Central memory CD8-positive, alpha-beta T cell (primary cell): Measurements from ENCODE around the gene EBF3.

Experiments used
- ATAC-seq: fragments of 150-1000 bp; cut with Tn5 transposase; replicated peaks from 2 replicates; pipeline ENCODE4 v1.10.0; 2022; ENCODE audit warnings: mild to moderate bottlenecking, moderate FRiP score, moderate number of reproducible peaks; ENCODE audit not compliant: poor library complexity, severe bottlenecking; ENCODE audit errors: extremely low read depth
- DNase-seq, 2 donors: peaks; one replicate each; pipeline ENCODE4 v3.0.0; 2021; ENCODE audit warnings: low spot score in 2 of 2
- H3K27ac Mint-ChIP-seq: one replicate; pipeline ENCODE4 v1.8.0; 2022; ENCODE audit warnings: low read depth, mild to moderate bottlenecking, moderate library complexity, mixed read lengths
- H3K27me3 Mint-ChIP-seq: one replicate; pipeline ENCODE4 v1.8.0; 2022; ENCODE audit warnings: mixed read lengths
- H3K36me3 Mint-ChIP-seq: one replicate; pipeline ENCODE4 v1.8.0; 2022; ENCODE audit warnings: mild to moderate bottlenecking, moderate library complexity, mixed read lengths; ENCODE audit not compliant: insufficient read depth
- H3K4me1 Mint-ChIP-seq: one replicate; pipeline ENCODE4 v1.8.0; 2022; ENCODE audit warnings: mixed read lengths
- H3K4me3 Mint-ChIP-seq: one replicate; pipeline ENCODE4 v1.8.0; 2022; ENCODE audit warnings: mild to moderate bottlenecking, moderate library complexity, mixed read lengths
- H3K9me3 Mint-ChIP-seq: one replicate; pipeline ENCODE4 v1.8.0; 2022; ENCODE audit warnings: mixed read lengths

EBF3 gene, protein sequence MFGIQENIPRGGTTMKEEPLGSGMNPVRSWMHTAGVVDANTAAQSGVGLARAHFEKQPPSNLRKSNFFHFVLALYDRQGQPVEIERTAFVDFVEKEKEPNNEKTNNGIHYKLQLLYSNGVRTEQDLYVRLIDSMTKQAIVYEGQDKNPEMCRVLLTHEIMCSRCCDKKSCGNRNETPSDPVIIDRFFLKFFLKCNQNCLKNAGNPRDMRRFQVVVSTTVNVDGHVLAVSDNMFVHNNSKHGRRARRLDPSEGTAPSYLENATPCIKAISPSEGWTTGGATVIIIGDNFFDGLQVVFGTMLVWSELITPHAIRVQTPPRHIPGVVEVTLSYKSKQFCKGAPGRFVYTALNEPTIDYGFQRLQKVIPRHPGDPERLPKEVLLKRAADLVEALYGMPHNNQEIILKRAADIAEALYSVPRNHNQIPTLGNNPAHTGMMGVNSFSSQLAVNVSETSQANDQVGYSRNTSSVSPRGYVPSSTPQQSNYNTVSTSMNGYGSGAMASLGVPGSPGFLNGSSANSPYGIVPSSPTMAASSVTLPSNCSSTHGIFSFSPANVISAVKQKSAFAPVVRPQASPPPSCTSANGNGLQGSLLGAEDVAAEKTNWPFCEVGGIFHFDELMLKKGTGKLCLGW

DNA sequence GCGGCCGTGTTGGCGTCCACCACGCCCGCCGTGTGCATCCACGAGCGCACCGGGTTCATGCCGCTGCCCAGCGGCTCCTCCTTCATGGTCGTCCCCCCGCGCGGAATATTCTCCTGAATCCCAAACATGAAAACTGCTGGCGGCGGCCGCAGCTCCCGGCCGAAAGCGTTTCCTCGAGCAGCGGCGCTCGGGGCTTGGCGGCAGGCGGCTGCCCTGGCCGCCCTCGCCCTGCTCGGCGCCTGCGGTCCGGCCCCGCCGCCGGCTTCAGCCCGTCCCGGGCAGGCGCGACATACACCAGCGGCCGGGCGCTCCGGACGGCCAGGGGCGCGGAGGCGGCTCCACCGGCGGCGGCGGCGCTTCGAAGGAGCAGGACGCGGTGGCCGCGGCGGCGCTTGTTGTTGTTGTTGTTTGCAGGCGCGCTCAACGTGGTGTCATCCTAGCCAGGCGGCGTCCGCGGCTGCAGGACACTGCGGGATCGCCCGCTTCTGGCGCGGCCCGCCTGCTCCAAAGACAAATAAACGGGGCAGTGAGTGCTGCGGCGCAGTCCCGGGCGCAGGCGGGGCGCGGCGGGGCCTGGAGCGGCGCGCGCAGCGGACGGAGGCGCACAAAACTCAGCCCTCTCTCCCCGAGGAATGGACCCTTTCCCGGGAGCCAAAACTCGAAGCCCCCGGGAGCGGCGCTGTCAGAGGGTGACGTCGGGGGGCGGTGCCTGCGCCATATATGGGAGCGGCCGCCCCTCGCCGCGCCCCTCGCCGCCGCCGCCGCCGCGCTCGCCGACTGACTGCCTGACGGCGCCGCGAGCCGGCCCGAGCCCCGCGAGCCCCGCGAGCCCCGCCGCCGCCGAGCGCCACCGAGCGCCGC is at the start of gene EBF3:
Gene EBF3 (minus strand): TSS at position 634 of the 861 bp plus-strand sequence. CDS start 506 bp downstream, at position 128.
- peaks cover 21% of the 10 kb centered on the region for H3K36me3 Mint-ChIP-seq
- no peaks in the 10 kb centered on the region for H3K9me3 Mint-ChIP-seq
- H3K4me1 Mint-ChIP-seq: peaks cover 6% of the 10 kb centered on the region
- ATAC-seq (peak; percentile 58), DNase-seq (peak in 1 of 2 donors; percentile 13)
- H3K27me3 Mint-ChIP-seq: peaks cover 64% of the 10 kb centered on the region
- no peak within 1 kb of the TSS for H3K27ac Mint-ChIP-seq
- peak within 1 kb of the TSS; percentile 73 for H3K4me3 Mint-ChIP-seq

DNA sequence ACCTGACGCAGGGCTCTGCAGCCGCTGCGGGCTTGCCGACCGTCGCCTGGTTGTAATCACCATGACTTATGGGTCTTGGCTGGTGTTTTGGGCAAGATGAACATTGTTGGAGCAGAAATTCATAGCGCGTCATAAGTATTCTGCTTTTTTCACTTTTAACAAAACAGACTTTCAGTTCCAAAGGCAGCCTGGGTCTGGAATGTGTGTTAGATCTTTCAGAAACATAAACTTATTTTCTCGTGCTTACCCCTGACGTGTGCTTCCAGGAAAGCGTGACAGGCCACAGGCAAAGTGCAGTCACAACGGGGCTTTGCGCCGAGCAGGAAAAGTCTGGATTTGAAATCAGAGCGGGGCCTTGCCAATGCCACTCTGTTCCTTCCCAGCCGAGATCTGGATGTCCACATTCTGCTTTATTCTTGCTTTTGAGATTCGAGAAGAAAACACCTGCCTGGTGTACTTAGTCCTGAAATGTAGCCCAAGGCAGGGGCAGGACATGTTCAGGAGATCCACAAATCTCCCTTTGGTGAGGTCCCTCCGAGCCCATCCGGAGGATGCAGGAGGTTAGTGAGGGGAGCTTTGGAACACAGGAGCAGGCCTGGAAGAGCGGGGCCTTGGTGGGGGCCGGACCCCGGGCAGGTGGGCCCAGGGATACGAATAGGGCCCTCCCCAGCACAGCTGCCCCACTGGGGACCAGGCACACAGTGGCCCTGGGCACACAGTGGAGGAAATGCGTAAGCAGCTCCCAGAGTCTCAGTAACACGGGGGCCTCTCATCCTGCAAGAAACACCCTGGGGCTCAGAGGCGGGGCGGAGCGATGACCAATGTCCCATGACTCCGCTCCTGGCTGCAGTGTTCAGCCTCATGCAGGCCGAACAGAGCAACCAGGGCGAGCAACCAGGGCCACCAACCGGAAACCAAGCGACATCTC is 49.5 kb upstream of the EBF3 start:
- Mint-ChIP-seq H3K4me1 (no peaks in the 10 kb centered on the region), H3K27me3 (peaks cover 34% of the 10 kb centered on the region), H3K27ac (no peak overlapping the region), H3K9me3 (no peaks in the 10 kb centered on the region), H3K36me3 (no peaks in the 10 kb centered on the region), H3K4me3 (no peak overlapping the region)
- no peak for DNase-seq
- ATAC-seq: no peak

DNA sequence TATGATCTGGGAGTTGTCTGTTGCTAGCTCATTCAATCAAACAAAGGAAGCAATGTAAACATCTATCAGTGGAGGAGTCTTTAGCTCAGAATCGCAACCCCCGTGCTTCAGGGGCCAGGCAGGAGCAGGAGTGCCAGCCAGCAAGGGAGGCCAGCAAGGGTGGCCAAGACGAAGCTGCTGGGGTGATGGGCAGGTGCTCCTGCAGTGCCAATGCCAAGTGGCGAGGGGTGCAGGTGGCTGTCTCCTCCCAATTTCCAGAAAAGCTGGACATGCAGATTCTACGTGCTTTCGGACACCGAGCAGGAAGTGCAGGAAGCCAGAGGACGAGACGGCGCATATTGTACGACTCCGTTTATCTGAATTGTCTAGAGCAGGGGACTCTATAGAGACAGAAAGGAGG is 48.1 kb upstream of the EBF3 start:
- Mint-ChIP-seq H3K9me3 (no peaks in the 10 kb centered on the region), H3K4me1 (no peaks in the 10 kb centered on the region), H3K27me3 (peaks cover 47% of the 10 kb centered on the region), H3K36me3 (no peaks in the 10 kb centered on the region), H3K27ac (no peak overlapping the region), H3K4me3 (no peak overlapping the region)
- DNase-seq (no peak), ATAC-seq (no peak)

DNA sequence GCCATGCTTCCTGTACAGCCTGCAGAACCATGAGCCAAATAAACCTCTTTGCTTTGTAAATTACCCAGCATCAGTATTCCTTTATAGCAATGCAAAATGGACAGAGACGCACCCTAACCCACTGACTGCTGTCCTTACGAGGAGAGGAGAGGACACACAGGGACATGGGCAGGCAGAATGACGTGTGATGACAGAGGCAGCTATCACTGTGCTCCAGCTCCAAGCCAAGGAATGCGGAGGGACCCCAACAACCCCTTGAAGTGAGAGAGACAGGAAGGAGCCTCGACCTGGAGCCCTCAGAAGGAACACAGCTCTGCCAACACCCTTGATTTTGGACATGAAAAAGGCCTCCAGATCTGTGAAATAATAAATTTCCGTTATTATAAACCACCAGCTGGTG is 46.6 kb upstream of the EBF3 start:
- Mint-ChIP-seq H3K36me3 (no peaks in the 10 kb centered on the region), H3K4me3 (no peak overlapping the region), H3K9me3 (no peaks in the 10 kb centered on the region), H3K4me1 (no peaks in the 10 kb centered on the region), H3K27me3 (peaks cover 62% of the 10 kb centered on the region), H3K27ac (no peak overlapping the region)
- DNase-seq (no peak), ATAC-seq (no peak)

DNA sequence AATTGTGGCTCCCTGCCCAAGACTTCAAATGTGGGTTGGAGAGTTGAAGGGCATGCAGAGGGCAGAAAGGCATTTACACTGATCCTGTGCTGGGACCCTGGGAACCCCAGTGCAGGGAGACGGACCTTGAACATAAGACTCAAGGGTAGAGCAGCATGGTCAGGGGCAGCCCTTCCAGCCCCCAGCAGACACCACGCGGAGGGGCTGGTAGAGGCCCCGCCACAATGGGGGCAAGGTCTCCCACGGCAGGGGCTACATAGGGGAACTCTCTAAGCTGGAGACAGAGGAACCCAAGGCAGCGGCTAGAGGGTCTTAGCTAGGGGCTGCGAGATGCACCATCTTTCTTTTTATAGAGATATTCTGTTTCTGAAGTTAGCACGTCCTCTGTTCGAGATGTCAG is 45.2 kb upstream of the EBF3 start:
- H3K4me3 Mint-ChIP-seq: no peak overlapping the region
- no peaks in the 10 kb centered on the region for H3K9me3 Mint-ChIP-seq
- no peaks in the 10 kb centered on the region for H3K36me3 Mint-ChIP-seq
- DNase-seq: no peak
- ATAC-seq: no peak
- H3K27me3 Mint-ChIP-seq: peaks cover 75% of the 10 kb centered on the region
- no peaks in the 10 kb centered on the region for H3K4me1 Mint-ChIP-seq
- H3K27ac Mint-ChIP-seq: no peak overlapping the region

DNA sequence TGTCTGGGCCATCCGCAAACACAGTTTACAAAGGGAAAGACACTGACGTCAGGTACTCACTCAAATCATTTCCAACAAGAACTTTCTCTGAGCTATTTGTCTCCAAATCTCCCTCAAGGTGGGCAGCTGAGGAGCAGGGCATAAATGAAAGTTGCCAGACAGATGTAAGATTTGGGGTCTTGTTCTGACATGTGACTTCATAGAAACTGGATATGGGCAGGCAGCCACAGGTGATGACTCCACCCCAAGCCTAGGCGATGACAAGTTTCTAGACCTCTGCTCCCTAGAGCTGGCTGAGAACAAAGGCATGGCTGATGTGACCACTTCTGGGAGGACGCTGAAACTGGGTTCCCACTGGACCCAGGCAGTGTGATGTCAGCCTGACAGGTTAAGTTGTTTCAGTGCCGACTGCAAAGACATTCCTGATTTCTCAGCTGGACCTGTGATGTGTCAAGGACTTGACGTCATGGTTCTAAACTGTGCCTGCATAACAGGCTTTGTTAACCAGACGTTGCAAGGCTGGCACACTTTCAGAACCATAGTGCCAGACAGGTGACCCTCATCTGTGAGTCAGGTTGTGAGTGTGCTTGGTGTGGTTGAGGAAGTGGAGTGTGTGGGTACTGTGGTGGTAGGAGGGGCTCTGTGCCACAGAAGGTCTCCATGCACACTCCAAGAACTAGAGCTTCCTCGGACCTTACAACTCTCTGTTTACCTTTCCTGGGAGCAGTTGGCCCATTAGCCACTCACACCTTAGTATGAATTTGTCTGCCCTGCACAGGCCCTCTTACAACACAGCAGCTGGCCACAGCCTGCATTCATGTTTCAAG is 39.9 kb upstream of the EBF3 start:
- Mint-ChIP-seq H3K4me3 (no peak overlapping the region), H3K27me3 (peaks cover 45% of the 10 kb centered on the region), H3K4me1 (no peaks in the 10 kb centered on the region), H3K9me3 (no peaks in the 10 kb centered on the region), H3K36me3 (no peaks in the 10 kb centered on the region), H3K27ac (no peak overlapping the region)
- ATAC-seq (no peak), DNase-seq (no peak)

DNA sequence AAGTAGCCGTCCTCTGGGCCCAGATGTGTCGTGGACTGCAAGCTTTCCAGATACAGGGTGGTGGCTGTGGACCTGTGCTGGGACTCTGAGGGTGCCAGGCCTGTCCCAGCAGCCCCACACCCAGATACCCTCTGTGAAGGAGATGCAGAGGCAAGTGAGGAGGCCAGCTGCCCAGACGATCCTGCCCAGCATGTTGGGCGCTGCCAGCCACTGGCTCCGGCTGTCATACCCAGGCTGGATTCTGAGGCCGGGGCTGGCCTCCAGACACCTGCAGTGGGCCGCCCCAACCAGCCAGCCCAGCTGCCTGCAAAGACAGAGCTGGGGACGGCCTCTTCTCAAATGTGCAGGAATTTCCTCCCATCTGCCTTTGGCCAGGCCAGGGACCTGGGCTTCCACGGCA is 39.1 kb upstream of the EBF3 start:
- Mint-ChIP-seq H3K27ac (no peak overlapping the region), H3K4me1 (no peaks in the 10 kb centered on the region), H3K27me3 (peaks cover 41% of the 10 kb centered on the region), H3K36me3 (no peaks in the 10 kb centered on the region), H3K9me3 (peaks cover 5% of the 10 kb centered on the region), H3K4me3 (no peak overlapping the region)
- no peak for DNase-seq
- ATAC-seq: no peak

DNA sequence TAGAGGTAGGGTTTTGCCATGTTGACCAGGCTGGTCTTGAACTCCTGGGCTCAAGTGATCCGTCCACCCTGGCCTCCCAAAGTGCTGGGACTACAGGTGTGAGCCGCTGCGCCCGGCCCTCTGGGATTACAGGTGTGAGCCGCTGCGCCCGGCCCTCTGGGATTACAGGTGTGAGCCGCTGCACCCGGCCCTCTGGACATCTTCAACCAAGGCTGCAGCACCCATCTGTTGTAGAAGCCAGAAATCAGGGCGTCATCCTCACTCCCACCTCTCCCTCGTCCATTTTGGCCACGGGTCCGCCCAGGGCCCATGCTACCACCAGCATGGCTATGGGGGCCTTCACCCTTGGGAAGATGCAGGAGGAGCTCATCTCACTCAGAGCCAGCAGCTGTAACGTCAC is 38.5 kb upstream of the EBF3 start:
- no peaks in the 10 kb centered on the region for H3K36me3 Mint-ChIP-seq
- peaks cover 43% of the 10 kb centered on the region for H3K27me3 Mint-ChIP-seq
- H3K9me3 Mint-ChIP-seq: peaks cover 6% of the 10 kb centered on the region
- no peak overlapping the region for H3K27ac Mint-ChIP-seq
- no peak overlapping the region for H3K4me3 Mint-ChIP-seq
- no peaks in the 10 kb centered on the region for H3K4me1 Mint-ChIP-seq
- DNase-seq (no peak), ATAC-seq (no peak)

DNA sequence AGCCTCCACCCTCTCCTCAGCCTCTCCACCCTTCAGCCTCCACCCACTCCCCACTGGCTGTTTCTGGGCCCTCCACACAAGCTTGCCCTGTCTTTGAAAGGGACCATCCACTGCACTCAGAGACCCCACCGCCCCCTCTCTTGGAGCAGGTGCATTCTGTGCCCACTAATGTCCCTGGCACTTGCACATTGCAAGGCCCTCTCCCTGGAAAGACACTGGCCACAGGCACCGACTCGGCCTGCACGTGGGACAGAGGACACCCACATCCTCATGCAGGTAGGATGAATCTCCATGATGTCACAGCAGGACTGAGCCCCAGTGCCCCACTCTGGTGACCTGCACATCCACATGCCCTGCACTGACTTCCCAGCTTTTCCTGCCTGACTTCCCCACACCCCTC is 36.8 kb upstream of the EBF3 start:
- ATAC-seq (no peak), DNase-seq (no peak)
- Mint-ChIP-seq H3K36me3 (no peaks in the 10 kb centered on the region), H3K4me1 (no peaks in the 10 kb centered on the region), H3K4me3 (no peak overlapping the region), H3K27me3 (peaks cover 33% of the 10 kb centered on the region), H3K27ac (no peak overlapping the region), H3K9me3 (peaks cover 6% of the 10 kb centered on the region)

DNA sequence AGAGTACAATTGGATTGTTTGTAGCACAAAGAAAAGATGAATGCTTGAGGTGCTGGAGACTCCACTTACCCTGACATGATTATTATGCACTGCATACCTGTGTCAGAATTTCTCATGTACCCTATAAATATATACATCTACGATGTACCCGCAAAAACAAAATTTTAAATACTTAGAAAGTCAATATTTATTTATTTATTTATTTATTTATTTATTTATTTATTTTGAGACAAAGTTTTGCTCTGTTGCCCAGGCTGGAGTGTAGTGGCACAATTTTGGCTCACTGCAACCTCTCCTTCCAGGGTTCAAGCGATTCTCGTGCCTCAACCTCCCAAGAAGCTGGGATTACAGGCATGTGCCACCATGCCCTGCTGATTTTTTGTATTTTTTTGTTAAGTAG is 35.1 kb upstream of the EBF3 start:
- Mint-ChIP-seq H3K27me3 (peaks cover 34% of the 10 kb centered on the region), H3K4me1 (no peaks in the 10 kb centered on the region), H3K4me3 (no peak overlapping the region), H3K36me3 (no peaks in the 10 kb centered on the region), H3K9me3 (peaks cover 6% of the 10 kb centered on the region), H3K27ac (no peak overlapping the region)
- ATAC-seq: no peak
- DNase-seq: no peak

DNA sequence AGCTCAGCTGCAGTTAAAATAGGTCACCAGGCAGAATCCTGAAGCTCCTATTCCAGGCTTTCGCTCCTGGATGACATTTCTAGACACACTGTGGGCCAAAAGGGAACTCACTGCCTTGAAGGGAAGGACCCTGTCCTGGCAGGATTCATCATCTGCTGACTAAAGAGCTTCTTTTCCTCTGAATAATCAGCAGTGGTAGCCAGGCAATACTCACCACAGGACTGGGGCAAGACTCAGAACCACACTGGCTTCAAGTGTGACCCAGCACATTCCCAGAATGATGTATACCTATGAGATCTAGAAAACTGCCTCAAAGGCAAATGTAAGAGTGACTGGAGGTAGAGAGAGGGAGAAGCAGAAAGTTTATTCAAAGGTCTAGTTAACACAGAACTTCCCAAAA is 29.5 kb upstream of the EBF3 start:
- Mint-ChIP-seq H3K27ac (no peak overlapping the region), H3K9me3 (peaks cover 11% of the 10 kb centered on the region), H3K36me3 (no peaks in the 10 kb centered on the region), H3K27me3 (peaks cover 76% of the 10 kb centered on the region), H3K4me1 (no peaks in the 10 kb centered on the region), H3K4me3 (no peak overlapping the region)
- ATAC-seq: no peak
- no peak for DNase-seq
